GM12801 (cell line): ENCODE measurements around the gene CBR1.

Experiments used
- CTCF ChIP-seq: IDR thresholded peaks from one replicate; pipeline ENCODE4 v1.5.1; 2011; ENCODE audit warnings: control low read depth; ENCODE audit not compliant: insufficient read length; ENCODE audit errors: extremely low read depth

The CBR1 gene

GRCh38 chr21:36038701-36039497 is 30.9 kb upstream of the CBR1 start:
- no peak for TF ChIP-seq CTCF

GRCh38 chr21:36039861-36040260 is 30.0 kb upstream of the CBR1 start:
- no peak for TF ChIP-seq CTCF

- no peak for TF ChIP-seq CTCF
Measured at GRCh38 chr21:36040389-36040788, 29.4 kb upstream of the CBR1 start.

GRCh38 chr21:36041910-36042309 is 27.9 kb upstream of the CBR1 start:
- TF ChIP-seq CTCF: no peak

- TF ChIP-seq CTCF: no peak
Measured at GRCh38 chr21:36044056-36044455, 25.8 kb upstream of the CBR1 start.

- TF ChIP-seq CTCF: no peak
Measured at GRCh38 chr21:36045993-36046392, 23.8 kb upstream of the CBR1 start.

GRCh38 chr21:36047139-36047538 is 22.7 kb upstream of the CBR1 start:
- no peak for TF ChIP-seq CTCF
